ENCODE measurements around the gene CEACAM21.

The CEACAM21 gene

GRCh38 chr19:41599175-41599966 is 23.4 kb downstream of the CEACAM21 start:
- TF ChIP-seq CTCF (IDR thresholded peaks at IDR 0.05; ENCODE audit: low read depth, low read length): no peak
- DNase-seq (ENCODE audit: low read depth in 2 of 2): no peak
- H3K4me3 ChIP-seq (replicated peaks in 1 of 2; ENCODE audit: low read depth in 2 of 2, low read length in 2 of 2): no peak overlapping the region

GRCh38 chr19:41601771-41602170 is 25.8 kb downstream of the CEACAM21 start:
- no peak for DNase-seq (ENCODE audit: low read depth in 2 of 2)
- no peak overlapping the region for H3K4me3 ChIP-seq (replicated peaks in 1 of 2; ENCODE audit: low read depth in 2 of 2, low read length in 2 of 2)
- TF ChIP-seq CTCF (IDR thresholded peaks at IDR 0.05; ENCODE audit: low read depth, low read length): no peak

- no peak for DNase-seq (ENCODE audit: low read depth in 2 of 2)
- H3K4me3 ChIP-seq (replicated peaks in 1 of 2; ENCODE audit: low read depth in 2 of 2, low read length in 2 of 2): no peak overlapping the region
- no peak for TF ChIP-seq CTCF (IDR thresholded peaks at IDR 0.05; ENCODE audit: low read depth, low read length)
These were observed 28.9 kb downstream of the CEACAM21 start for GRCh38 chr19:41604831-41605230.

GRCh38 chr19:41606215-41606837 is 30.4 kb downstream of the CEACAM21 start:
- no peak for TF ChIP-seq CTCF (IDR thresholded peaks at IDR 0.05; ENCODE audit: low read depth, low read length)
- DNase-seq (ENCODE audit: low read depth in 2 of 2): no peak
- H3K4me3 ChIP-seq (replicated peaks in 1 of 2; ENCODE audit: low read depth in 2 of 2, low read length in 2 of 2): no peak overlapping the region

- TF ChIP-seq CTCF (IDR thresholded peaks at IDR 0.05; ENCODE audit: low read depth, low read length): no peak
These were observed 31.7 kb downstream of the CEACAM21 start for GRCh38 chr19:41607668-41608067.

GRCh38 chr19:41610789-41611188 is 34.8 kb downstream of the CEACAM21 start:
- no peak for TF ChIP-seq CTCF (IDR thresholded peaks at IDR 0.05; ENCODE audit: low read depth, low read length)
- DNase-seq (ENCODE audit: low read depth in 2 of 2): no peak
- H3K4me3 ChIP-seq (replicated peaks in 1 of 2; ENCODE audit: low read depth in 2 of 2, low read length in 2 of 2): no peak overlapping the region

More at GRCh38 chr19:41607668-41608067, 31.7 kb downstream of the CEACAM21 start:
- no peak overlapping the region for H3K4me3 ChIP-seq (replicated peaks in 1 of 2; ENCODE audit: low read depth in 2 of 2, low read length in 2 of 2)
- no peak for DNase-seq (ENCODE audit: low read depth in 2 of 2)

Data from cardiac fibroblast (primary cell).